T-cell (primary cell): ENCODE data around the gene TBC1D22A. TPM values are rescaled to one million over a fixed set of nuclear protein-coding genes. Genes with fewer than 3 reads are reported as not detected.

Experiments
- ATAC-seq, 4 experiments: fragments of 200-7000 bp in 3 of 4; fragments of 150-1000 bp in 1 of 4; cut with Tn5 transposase; replicated peaks in 1 of 4; 1 replicate in 3 of 4; 2 replicates in 1 of 4; pipeline ENCODE4 v1.10.0; 2021; ENCODE audit warnings: moderate library complexity in 3 of 4, mild to moderate bottlenecking in 2 of 4, moderate number of reproducible peaks in 1 of 4
- CTCF ChIA-PET, 2 donors: fragments of 300-600 bp; sonication (Branson Sonifier 250); formaldehyde crosslinking; loops; one replicate each; lab custom pipeline; 2022; ENCODE audit warnings: antibody characterized with exemption in 2 of 2; lab: Charles Lee
- POLR2A ChIA-PET, 2 donors: fragments of 300-600 bp; sonication (Branson Sonifier 250); formaldehyde crosslinking; loops; one replicate each; lab custom pipeline; 2022; ENCODE audit warnings: antibody characterized with exemption in 2 of 2; lab: Charles Lee
- DNase-seq, 35 experiments: peaks; one replicate each; pipeline versions ENCODE4 v3.0.0 to v3.0.0-alpha.2; 2013 to 2023
- H3K27ac ChIP-seq: one replicate; pipeline ENCODE4 v1.5.1; 2013; ENCODE audit warnings: low read length
- H3K27me3 ChIP-seq, 2 experiments: replicated peaks in 1 of 2; 1 replicate in 1 of 2; 2 replicates in 1 of 2; pipeline versions ENCODE4 v1.6.1 to v1.7.0; 2013; ENCODE audit warnings: low read length in 1 of 2, mixed read lengths in 1 of 2; ENCODE audit not compliant: control insufficient read depth in 2 of 2, insufficient read depth in 2 of 2; ENCODE audit errors: extremely low read depth in 1 of 2
- H3K36me3 ChIP-seq, 2 donors: 1 replicate in 1 of 2; 2 replicates in 1 of 2; pipeline versions ENCODE4 v1.6.1 to v1.7.0; 2013; ENCODE audit warnings: low read length in 1 of 2; ENCODE audit not compliant: control insufficient read depth in 2 of 2, insufficient read depth in 1 of 2; ENCODE audit errors: extremely low read depth in 1 of 2
- H3K4me1 ChIP-seq, 2 experiments: 1 replicate in 1 of 2; 2 replicates in 1 of 2; pipeline versions ENCODE4 v1.6.1 to v1.7.0; 2013; ENCODE audit warnings: low read length in 2 of 2, mixed read lengths in 1 of 2; ENCODE audit not compliant: insufficient read depth in 2 of 2, control insufficient read depth in 1 of 2; ENCODE audit errors: extremely low read depth in 1 of 2
- H3K4me3 ChIP-seq, 2 donors: 1 replicate in 1 of 2; 2 replicates in 1 of 2; pipeline versions ENCODE4 v1.5.1 to v1.7.0; 2013; ENCODE audit warnings: mild to moderate bottlenecking in 2 of 2, low read length in 1 of 2, moderate library complexity in 1 of 2; ENCODE audit not compliant: control insufficient read depth in 1 of 2; ENCODE audit errors: extremely low read depth in 1 of 2
- H3K9me3 ChIP-seq: 2 replicates; pipeline ENCODE4 v1.7.0; 2013
- H3K27ac Mint-ChIP-seq, 2 donors: one replicate each; pipeline ENCODE4 v1.8.0; 2020 to 2021; ENCODE audit warnings: mild to moderate bottlenecking in 2 of 2, mixed read lengths in 2 of 2
- H3K27me3 Mint-ChIP-seq, 2 donors: one replicate each; pipeline ENCODE4 v1.8.0; 2021 to 2022; ENCODE audit warnings: mixed read lengths in 2 of 2
- H3K36me3 Mint-ChIP-seq: one replicate; pipeline ENCODE4 v1.8.0; 2021; ENCODE audit warnings: mixed read lengths
- H3K4me1 Mint-ChIP-seq, 3 donors: one replicate each; pipeline ENCODE4 v1.8.0; 2020 to 2022; ENCODE audit warnings: mixed read lengths in 3 of 3, mild to moderate bottlenecking in 1 of 3
- H3K4me3 Mint-ChIP-seq, 3 donors: one replicate each; pipeline ENCODE4 v1.8.0; 2020 to 2022; ENCODE audit warnings: mild to moderate bottlenecking in 3 of 3, mixed read lengths in 3 of 3, moderate library complexity in 3 of 3
- H3K9me3 Mint-ChIP-seq, 3 donors: one replicate each; pipeline ENCODE4 v1.8.0; 2020 to 2022; ENCODE audit warnings: mixed read lengths in 3 of 3
- WGBS: methylation state at CpG from one replicate; pipeline ENCODE4 v1.1.5; 2013; ENCODE audit warnings: missing lambda C conversion rate; ENCODE audit not compliant: insufficient coverage; 5-methylcytosine and 5-hydroxymethylcytosine counted together
- total RNA-seq, 35 experiments: library from RNA in 6 of 35; stranded (reverse) in 6 of 35; fragments of 120-200 nt in 1 of 35; gene quantifications; one replicate each; pipeline versions ENCODE4 v1.2.1 to v1.2.4 and lab custom pipeline; 2013 to 2026

The TBC1D22A gene
- total RNA-seq, 5 donors from 2014 or later (not counting 1 experiment from before 2014, with no cell fraction given), result 38.3 to 67.8 (median 57.7) TPM

DNA sequence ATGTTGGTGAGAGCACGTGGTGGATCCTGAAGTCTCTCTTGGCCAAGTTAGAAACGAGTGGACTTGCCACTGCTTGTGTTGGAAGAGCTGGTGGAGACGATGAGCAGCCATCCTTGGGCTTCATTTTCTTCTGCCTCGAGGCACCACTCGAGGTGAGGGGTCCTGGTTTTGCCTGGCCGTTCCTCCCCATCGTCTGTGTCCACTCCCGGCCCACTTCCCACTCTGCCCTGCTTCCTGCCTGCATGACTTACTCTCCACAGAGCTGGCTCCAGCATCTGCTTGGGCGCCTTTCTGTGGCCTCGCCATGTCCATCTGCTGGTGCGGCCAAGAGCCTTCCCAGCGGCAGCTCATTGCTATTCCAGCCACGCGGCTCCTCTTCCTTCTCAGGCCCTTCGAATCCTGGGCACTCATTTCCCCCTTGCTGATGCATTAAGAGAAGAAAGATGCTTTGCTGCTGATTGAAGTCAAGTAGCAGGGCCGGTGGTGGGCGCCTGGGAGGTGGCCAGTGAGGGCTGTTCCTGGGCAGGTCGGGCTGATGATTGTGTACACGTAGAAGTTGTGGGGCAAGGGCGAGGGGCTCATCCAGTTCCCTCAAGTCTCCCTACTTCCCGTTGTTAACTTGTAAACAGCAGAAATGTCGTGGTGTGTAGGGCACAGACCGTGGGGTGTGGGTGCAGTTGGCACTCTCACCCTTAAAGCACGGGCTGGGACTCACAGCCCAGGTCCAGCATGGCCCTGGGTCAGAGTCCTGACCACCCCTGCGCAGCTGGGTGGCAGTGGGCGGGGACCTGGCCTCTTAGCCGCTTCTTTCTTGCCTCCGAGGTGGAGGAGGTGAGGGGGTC lies 292.0 kb downstream of the TBC1D22A start:
- Mint-ChIP-seq H3K4me1 (peaks cover 10 to 15% (median 12%) of the 10 kb centered on the region in 3 donors), H3K36me3 (peaks cover 45% of the 10 kb centered on the region), H3K27ac (peak overlapping the region in 1 of 2 donors; percentile 27), H3K4me3 (no peak overlapping the region), H3K9me3 (no peaks in the 10 kb centered on the region), H3K27me3 (no peaks in the 10 kb centered on the region)
- Histone ChIP-seq H3K27ac (no peak overlapping the region), H3K27me3 (no peaks in the 10 kb centered on the region), H3K9me3 (no peaks in the 10 kb centered on the region), H3K4me3 (no peak overlapping the region), H3K36me3 (peaks cover 4 to 19% of the 10 kb centered on the region in 2 donors), H3K4me1 (no peaks in the 10 kb centered on the region)
- ATAC-seq (no peak), DNase-seq (no peak)
- 98% methylated on average over 22 of the region's 28 CpGs for WGBS
- POLR2A ChIA-PET, result no interaction called here
- CTCF ChIA-PET, result no interaction called here

DNA sequence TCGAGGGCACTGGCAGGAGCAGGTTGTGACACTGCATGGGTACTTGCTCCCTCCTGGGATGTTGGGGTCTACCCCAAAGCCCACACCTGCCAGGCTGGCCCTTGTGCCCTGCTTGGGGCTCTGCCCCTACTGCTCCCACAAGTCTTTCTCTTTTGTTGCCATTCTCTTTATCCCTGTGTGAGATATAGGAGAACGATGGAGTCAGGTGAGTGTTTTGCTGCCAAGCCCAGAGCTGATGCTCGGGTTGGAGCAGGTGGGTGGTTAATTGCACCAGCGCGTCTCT lies 292.6 kb downstream of the TBC1D22A start:
- Histone ChIP-seq H3K9me3 (no peaks in the 10 kb centered on the region), H3K4me3 (no peak overlapping the region), H3K36me3 (peaks cover 4 to 20% of the 10 kb centered on the region in 2 donors), H3K27ac (no peak overlapping the region), H3K4me1 (no peaks in the 10 kb centered on the region), H3K27me3 (no peaks in the 10 kb centered on the region)
- peaks cover 48% of the 10 kb centered on the region for H3K36me3 Mint-ChIP-seq
- POLR2A ChIA-PET, result no interaction called here
- H3K4me3 Mint-ChIP-seq, result no peak overlapping the region
- no peak overlapping the region for H3K27ac Mint-ChIP-seq
- H3K9me3 Mint-ChIP-seq, result no peaks in the 10 kb centered on the region
- 82% methylated on average over 2 of the region's 5 CpGs for WGBS
- DNase-seq, result no peak
- peaks cover 7 to 11% (median 10%) of the 10 kb centered on the region in 3 donors for H3K4me1 Mint-ChIP-seq
- H3K27me3 Mint-ChIP-seq, result no peaks in the 10 kb centered on the region
- no peak for ATAC-seq
- CTCF ChIA-PET, result no interaction called here

DNA sequence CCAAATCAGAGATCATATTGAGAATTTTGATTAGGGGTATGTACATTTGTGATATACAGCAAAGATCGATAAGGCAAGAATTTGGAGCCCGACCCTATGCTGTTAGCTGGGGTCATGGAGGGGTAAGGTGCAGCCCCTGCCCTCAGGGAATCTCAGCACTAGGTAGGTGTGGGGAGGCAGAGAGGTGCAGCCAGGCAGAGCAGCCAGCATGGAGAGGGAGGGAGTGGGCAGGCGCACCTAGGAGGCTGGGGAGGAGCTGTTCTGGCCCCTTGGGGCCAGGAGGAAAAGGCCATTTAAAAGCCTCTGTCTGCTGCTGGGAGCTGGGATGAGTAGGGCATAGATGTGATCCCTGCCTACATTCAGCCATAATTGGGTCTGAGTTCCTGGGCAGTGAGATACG lies 293.0 kb downstream of the TBC1D22A start:
- 100% methylated on average over 4 of the region's 4 CpGs for WGBS
- Histone ChIP-seq H3K4me1 (no peaks in the 10 kb centered on the region), H3K36me3 (peaks cover 4 to 20% of the 10 kb centered on the region in 2 donors), H3K27me3 (no peaks in the 10 kb centered on the region), H3K4me3 (no peak overlapping the region), H3K9me3 (no peaks in the 10 kb centered on the region), H3K27ac (no peak overlapping the region)
- H3K4me3 Mint-ChIP-seq, result no peak overlapping the region
- no peaks in the 10 kb centered on the region for H3K9me3 Mint-ChIP-seq
- H3K27me3 Mint-ChIP-seq, result no peaks in the 10 kb centered on the region
- ATAC-seq, result no peak
- peaks cover 7 to 11% (median 10%) of the 10 kb centered on the region in 3 donors for H3K4me1 Mint-ChIP-seq
- no peak for DNase-seq
- POLR2A ChIA-PET, result no interaction called here
- H3K27ac Mint-ChIP-seq, result no peak overlapping the region
- CTCF ChIA-PET, result no interaction called here
- H3K36me3 Mint-ChIP-seq, result peaks cover 48% of the 10 kb centered on the region

DNA sequence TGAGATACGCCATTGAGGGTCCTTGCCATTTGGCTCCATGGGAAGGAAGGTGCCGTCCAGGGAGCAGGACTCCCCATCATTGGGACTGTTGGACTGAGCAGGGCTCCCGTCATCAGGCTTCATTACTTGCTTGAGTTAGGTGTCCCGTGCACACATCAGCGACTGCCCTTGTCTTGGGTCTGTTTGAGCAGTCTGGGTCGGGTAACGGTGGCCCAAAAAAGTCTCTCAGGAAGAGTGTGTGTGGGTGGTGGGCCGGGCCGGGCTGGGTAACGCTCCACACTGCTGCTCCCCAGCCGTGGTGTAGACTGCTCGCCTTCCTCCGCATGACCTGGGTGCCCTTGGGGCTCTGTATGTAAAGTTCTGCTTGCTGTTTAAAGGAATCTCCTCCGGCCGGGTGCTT lies 293.5 kb downstream of the TBC1D22A start:
- Histone ChIP-seq H3K4me1 (no peaks in the 10 kb centered on the region), H3K27ac (no peak overlapping the region), H3K9me3 (no peaks in the 10 kb centered on the region), H3K4me3 (no peak overlapping the region), H3K36me3 (peaks cover 4 to 22% of the 10 kb centered on the region in 2 donors), H3K27me3 (no peaks in the 10 kb centered on the region)
- Mint-ChIP-seq H3K36me3 (peaks cover 48% of the 10 kb centered on the region), H3K27ac (no peak overlapping the region), H3K27me3 (no peaks in the 10 kb centered on the region), H3K4me3 (no peak overlapping the region), H3K9me3 (no peaks in the 10 kb centered on the region), H3K4me1 (peaks cover 7 to 11% (median 10%) of the 10 kb centered on the region in 3 donors)
- WGBS, result 87% methylated on average over 12 of the region's 15 CpGs
- ATAC-seq, result no peak
- ChIA-PET CTCF (no interaction called here), POLR2A (no interaction called here)
- DNase-seq, result no peak

DNA sequence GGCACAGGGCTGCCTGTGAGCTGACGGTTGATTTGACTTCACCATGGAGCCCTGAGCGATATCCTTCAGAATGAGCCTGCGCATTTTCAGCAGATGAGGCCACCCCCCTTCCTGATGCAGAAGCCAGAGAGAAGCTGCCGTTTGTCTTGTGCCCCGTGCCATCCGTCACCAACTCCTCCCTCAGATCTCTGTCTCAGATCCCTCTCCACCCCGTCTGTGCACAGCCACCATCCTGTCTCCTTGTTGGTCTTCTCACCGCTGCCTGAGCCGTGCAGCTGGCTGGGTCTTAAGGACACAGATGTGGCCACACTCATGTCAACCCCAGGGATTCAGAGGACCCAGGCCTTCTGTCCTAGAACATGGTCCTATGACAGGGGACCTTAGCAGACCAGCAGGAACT lies 293.9 kb downstream of the TBC1D22A start:
- POLR2A ChIA-PET, result no interaction called here
- ATAC-seq, result no peak
- peaks cover 4 to 24% of the 10 kb centered on the region in 2 donors for H3K36me3 ChIP-seq
- WGBS, result 97% methylated on average over 8 of the region's 9 CpGs
- no peaks in the 10 kb centered on the region for H3K9me3 Mint-ChIP-seq
- DNase-seq, result no peak
- no peaks in the 10 kb centered on the region for H3K27me3 ChIP-seq
- H3K4me1 ChIP-seq, result no peaks in the 10 kb centered on the region
- no peaks in the 10 kb centered on the region for H3K27me3 Mint-ChIP-seq
- peaks cover 7 to 11% (median 10%) of the 10 kb centered on the region in 3 donors for H3K4me1 Mint-ChIP-seq
- H3K4me3 Mint-ChIP-seq, result no peak overlapping the region
- no peak overlapping the region for H3K27ac ChIP-seq
- H3K4me3 ChIP-seq, result no peak overlapping the region
- peaks cover 51% of the 10 kb centered on the region for H3K36me3 Mint-ChIP-seq
- H3K27ac Mint-ChIP-seq, result no peak overlapping the region
- H3K9me3 ChIP-seq, result no peaks in the 10 kb centered on the region
- CTCF ChIA-PET, result no interaction called here

DNA sequence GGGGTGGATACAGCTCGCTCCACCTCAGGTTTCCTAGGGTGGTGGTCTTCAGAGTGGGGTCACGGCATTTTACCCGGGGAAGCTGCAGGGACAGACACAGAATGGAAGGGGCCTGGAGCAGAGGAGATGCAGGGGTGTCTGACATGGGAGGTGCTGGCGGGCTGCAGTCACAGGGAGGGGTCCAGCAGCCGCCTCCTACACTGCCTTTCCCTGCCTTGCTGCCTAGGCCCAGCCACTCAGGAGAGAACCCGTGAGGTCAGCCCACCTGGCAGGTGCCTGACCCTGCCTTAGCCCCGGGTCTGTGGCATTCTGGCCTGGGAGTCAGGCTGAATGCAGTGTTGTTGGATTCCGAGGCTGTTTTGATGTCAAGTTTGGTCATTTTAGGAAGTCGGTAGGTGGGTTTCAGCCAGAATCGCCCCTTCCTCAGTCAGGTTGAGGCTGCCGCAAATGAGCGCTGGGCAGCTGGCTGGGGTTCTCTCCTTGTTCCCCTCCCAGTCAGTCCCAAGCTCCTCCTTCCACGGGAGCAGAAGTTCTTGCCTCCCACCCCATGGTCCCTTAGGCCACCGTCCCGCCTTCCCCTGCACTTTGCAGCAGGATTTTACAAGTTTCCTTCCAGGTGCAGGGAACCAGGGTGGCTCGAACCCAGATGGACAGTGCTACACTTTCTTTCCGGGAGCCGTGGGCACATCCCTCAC lies 294.5 kb downstream of the TBC1D22A start:
- no peak overlapping the region for H3K27ac Mint-ChIP-seq
- peaks cover 4 to 11% (median 8%) of the 10 kb centered on the region in 3 donors for H3K4me1 Mint-ChIP-seq
- Histone ChIP-seq H3K36me3 (peaks cover 4 to 27% of the 10 kb centered on the region in 2 donors), H3K4me3 (no peak overlapping the region), H3K9me3 (no peaks in the 10 kb centered on the region), H3K4me1 (no peaks in the 10 kb centered on the region), H3K27me3 (no peaks in the 10 kb centered on the region), H3K27ac (no peak overlapping the region)
- POLR2A ChIA-PET, result no interaction called here
- no peak for DNase-seq
- 97% methylated on average over 11 of the region's 18 CpGs for WGBS
- no peaks in the 10 kb centered on the region for H3K9me3 Mint-ChIP-seq
- H3K4me3 Mint-ChIP-seq, result no peak overlapping the region
- peaks cover 54% of the 10 kb centered on the region for H3K36me3 Mint-ChIP-seq
- no peaks in the 10 kb centered on the region for H3K27me3 Mint-ChIP-seq
- CTCF ChIA-PET, result no interaction called here
- ATAC-seq, result no peak
